ENCODE data around the gene SS18.

DNA sequence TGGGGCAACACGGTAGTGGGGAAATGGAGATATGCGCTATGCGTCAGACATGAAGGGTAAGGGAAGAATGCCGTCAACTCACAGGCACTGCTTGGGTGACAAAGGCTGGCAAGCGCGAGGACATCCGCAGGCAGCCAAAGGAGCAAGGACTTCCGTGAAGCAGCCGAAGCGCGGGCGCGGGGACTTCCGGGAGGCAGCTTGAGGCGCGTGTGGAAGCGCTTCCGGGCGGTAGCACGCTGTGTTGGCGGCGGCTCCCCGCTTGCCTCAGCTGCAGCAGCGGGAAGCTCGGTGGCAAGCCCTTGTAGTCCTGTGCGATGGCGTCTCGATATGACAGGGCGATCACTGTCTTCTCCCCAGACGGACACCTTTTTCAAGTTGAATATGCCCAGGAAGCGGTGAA is 43.2 kb upstream of the SS18 start, which contains the start of gene PSMA8:
- TF ChIP-seq, protein P1, sequence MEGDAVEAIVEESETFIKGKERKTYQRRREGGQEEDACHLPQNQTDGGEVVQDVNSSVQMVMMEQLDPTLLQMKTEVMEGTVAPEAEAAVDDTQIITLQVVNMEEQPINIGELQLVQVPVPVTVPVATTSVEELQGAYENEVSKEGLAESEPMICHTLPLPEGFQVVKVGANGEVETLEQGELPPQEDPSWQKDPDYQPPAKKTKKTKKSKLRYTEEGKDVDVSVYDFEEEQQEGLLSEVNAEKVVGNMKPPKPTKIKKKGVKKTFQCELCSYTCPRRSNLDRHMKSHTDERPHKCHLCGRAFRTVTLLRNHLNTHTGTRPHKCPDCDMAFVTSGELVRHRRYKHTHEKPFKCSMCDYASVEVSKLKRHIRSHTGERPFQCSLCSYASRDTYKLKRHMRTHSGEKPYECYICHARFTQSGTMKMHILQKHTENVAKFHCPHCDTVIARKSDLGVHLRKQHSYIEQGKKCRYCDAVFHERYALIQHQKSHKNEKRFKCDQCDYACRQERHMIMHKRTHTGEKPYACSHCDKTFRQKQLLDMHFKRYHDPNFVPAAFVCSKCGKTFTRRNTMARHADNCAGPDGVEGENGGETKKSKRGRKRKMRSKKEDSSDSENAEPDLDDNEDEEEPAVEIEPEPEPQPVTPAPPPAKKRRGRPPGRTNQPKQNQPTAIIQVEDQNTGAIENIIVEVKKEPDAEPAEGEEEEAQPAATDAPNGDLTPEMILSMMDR (IDR thresholded peaks at IDR 0.05), result no peak
- TF ChIP-seq POLR2A (IDR thresholded peaks at IDR 0.05), result no peak

Data from lower leg skin (tissue), 3 donors.